ENCODE measurements around the gene FOXE3.

Gene FOXE3

GRCh38 chr1:47393141-47393540 is 22.9 kb upstream of the FOXE3 start:
- TF ChIP-seq GATA2 (IDR thresholded peaks at IDR 0.05; ENCODE audit: low read depth, low read length) (no peak), GATA3 (IDR thresholded peaks at IDR 0.05; ENCODE audit: low read depth, low read length) (no peak)

- no peak for TF ChIP-seq GATA3 (IDR thresholded peaks at IDR 0.05; ENCODE audit: low read depth, low read length)
- TF ChIP-seq GATA2 (IDR thresholded peaks at IDR 0.05; ENCODE audit: low read depth, low read length) = no peak
Measured at GRCh38 chr1:47395433-47395832, 20.7 kb upstream of the FOXE3 start.

- TF ChIP-seq GATA2 (IDR thresholded peaks at IDR 0.05; ENCODE audit: low read depth, low read length) (no peak), GATA3 (IDR thresholded peaks at IDR 0.05; ENCODE audit: low read depth, low read length) (no peak)
Measured at GRCh38 chr1:47396671-47397196, 19.4 kb upstream of the FOXE3 start.

GRCh38 chr1:47399138-47399845 is 16.8 kb upstream of the FOXE3 start:
- TF ChIP-seq GATA2 (IDR thresholded peaks at IDR 0.05; ENCODE audit: low read depth, low read length) = no peak
- TF ChIP-seq GATA3 (IDR thresholded peaks at IDR 0.05; ENCODE audit: low read depth, low read length) = no peak

- TF ChIP-seq GATA3 (IDR thresholded peaks at IDR 0.05; ENCODE audit: low read depth, low read length) (no peak), GATA2 (IDR thresholded peaks at IDR 0.05; ENCODE audit: low read depth, low read length) (no peak)
Measured at GRCh38 chr1:47399846-47400155, 16.3 kb upstream of the FOXE3 start.

- TF ChIP-seq GATA2 (IDR thresholded peaks at IDR 0.05; ENCODE audit: low read depth, low read length) (no peak), GATA3 (IDR thresholded peaks at IDR 0.05; ENCODE audit: low read depth, low read length) (no peak)
Measured at GRCh38 chr1:47401761-47402160, 14.3 kb upstream of the FOXE3 start.

- no peak for TF ChIP-seq GATA2 (IDR thresholded peaks at IDR 0.05; ENCODE audit: low read depth, low read length)
- no peak for TF ChIP-seq GATA3 (IDR thresholded peaks at IDR 0.05; ENCODE audit: low read depth, low read length)
Measured at GRCh38 chr1:47402591-47402990, 13.5 kb upstream of the FOXE3 start.

GRCh38 chr1:47403321-47403910 is 12.7 kb upstream of the FOXE3 start:
- TF ChIP-seq GATA3 (IDR thresholded peaks at IDR 0.05; ENCODE audit: low read depth, low read length) (no peak), GATA2 (IDR thresholded peaks at IDR 0.05; ENCODE audit: low read depth, low read length) (no peak)

GRCh38 chr1:47405697-47406096 is 10.4 kb upstream of the FOXE3 start:
- TF ChIP-seq GATA2 (IDR thresholded peaks at IDR 0.05; ENCODE audit: low read depth, low read length) = no peak

- no peak for TF ChIP-seq GATA3 (IDR thresholded peaks at IDR 0.05; ENCODE audit: low read depth, low read length)
- no peak for TF ChIP-seq GATA2 (IDR thresholded peaks at IDR 0.05; ENCODE audit: low read depth, low read length)
Measured at GRCh38 chr1:47406966-47407365, 9.1 kb upstream of the FOXE3 start.

GRCh38 chr1:47407481-47407880 is 8.6 kb upstream of the FOXE3 start:
- TF ChIP-seq GATA3 (IDR thresholded peaks at IDR 0.05; ENCODE audit: low read depth, low read length) (no peak), GATA2 (IDR thresholded peaks at IDR 0.05; ENCODE audit: low read depth, low read length) (no peak)

GRCh38 chr1:47409311-47410067 is 6.6 kb upstream of the FOXE3 start:
- TF ChIP-seq GATA3 (IDR thresholded peaks at IDR 0.05; ENCODE audit: low read depth, low read length) (no peak), GATA2 (IDR thresholded peaks at IDR 0.05; ENCODE audit: low read depth, low read length) (no peak)

GRCh38 chr1:47410068-47410455 is 6.0 kb upstream of the FOXE3 start:
- TF ChIP-seq GATA2 (IDR thresholded peaks at IDR 0.05; ENCODE audit: low read depth, low read length) (no peak), GATA3 (IDR thresholded peaks at IDR 0.05; ENCODE audit: low read depth, low read length) (no peak)

- TF ChIP-seq GATA2 (IDR thresholded peaks at IDR 0.05; ENCODE audit: low read depth, low read length) (no peak), GATA3 (IDR thresholded peaks at IDR 0.05; ENCODE audit: low read depth, low read length) (no peak)
Measured at GRCh38 chr1:47411436-47411835, 4.6 kb upstream of the FOXE3 start.

- TF ChIP-seq GATA3 (IDR thresholded peaks at IDR 0.05; ENCODE audit: low read depth, low read length) = no peak
- TF ChIP-seq GATA2 (IDR thresholded peaks at IDR 0.05; ENCODE audit: low read depth, low read length) = no peak
Measured at GRCh38 chr1:47412437-47412836, 3.6 kb upstream of the FOXE3 start.

All from SH-SY5Y (cell line).